GM12801 (cell line): ENCODE measurements around the gene MAN1C1.

Experiments used
- TF ChIP-seq, protein P1 (sequence below): IDR thresholded peaks from one replicate; pipeline ENCODE4 v1.5.1; 2011; ENCODE audit warnings: control low read depth; ENCODE audit not compliant: insufficient read length; ENCODE audit errors: extremely low read depth

Gene MAN1C1

DNA sequence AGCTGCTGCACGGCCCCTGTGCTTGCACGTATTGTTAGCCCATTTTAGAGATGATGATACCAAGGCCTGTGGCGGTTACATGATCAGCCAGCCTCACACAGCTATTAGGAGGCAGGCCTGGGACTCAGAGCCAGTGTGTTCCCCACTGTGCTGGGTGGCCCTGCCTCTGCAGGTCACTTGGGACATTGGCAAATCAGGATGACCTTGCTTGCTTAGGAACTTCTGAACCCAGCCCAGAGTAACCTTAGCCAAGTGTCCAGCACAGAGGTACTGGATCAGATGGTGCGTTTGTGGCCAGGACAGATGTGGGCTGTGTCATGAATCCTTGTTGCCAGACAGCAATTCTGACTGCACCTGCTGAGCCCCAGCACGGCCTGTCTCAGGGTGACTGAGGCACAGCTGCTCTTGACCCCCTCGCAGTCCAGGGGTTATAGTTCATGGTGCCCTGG lies 45.0 kb upstream of the MAN1C1 start:
- TF ChIP-seq, protein P1, sequence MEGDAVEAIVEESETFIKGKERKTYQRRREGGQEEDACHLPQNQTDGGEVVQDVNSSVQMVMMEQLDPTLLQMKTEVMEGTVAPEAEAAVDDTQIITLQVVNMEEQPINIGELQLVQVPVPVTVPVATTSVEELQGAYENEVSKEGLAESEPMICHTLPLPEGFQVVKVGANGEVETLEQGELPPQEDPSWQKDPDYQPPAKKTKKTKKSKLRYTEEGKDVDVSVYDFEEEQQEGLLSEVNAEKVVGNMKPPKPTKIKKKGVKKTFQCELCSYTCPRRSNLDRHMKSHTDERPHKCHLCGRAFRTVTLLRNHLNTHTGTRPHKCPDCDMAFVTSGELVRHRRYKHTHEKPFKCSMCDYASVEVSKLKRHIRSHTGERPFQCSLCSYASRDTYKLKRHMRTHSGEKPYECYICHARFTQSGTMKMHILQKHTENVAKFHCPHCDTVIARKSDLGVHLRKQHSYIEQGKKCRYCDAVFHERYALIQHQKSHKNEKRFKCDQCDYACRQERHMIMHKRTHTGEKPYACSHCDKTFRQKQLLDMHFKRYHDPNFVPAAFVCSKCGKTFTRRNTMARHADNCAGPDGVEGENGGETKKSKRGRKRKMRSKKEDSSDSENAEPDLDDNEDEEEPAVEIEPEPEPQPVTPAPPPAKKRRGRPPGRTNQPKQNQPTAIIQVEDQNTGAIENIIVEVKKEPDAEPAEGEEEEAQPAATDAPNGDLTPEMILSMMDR, result no peak

DNA sequence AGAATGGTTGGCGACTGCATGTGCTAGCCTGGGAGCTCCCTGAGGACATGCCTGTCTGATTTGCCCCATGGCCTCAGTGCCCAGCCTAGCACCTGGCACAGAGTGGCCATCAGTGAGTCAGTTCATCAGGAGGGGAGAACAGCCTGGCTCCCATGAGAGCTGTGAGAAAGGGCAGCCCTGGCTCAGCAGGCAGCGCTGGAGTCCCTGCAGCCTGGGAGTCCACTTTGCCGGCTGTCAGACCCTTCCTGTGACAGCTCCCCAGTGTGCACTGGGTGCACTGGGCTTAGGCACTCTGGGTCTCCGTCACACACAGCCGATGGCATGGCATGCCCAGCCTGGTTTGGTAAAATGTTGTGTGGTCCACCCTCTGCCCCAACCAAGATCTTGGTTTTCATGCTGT lies 44.5 kb upstream of the MAN1C1 start:
- TF ChIP-seq, protein P1, result no peak

DNA sequence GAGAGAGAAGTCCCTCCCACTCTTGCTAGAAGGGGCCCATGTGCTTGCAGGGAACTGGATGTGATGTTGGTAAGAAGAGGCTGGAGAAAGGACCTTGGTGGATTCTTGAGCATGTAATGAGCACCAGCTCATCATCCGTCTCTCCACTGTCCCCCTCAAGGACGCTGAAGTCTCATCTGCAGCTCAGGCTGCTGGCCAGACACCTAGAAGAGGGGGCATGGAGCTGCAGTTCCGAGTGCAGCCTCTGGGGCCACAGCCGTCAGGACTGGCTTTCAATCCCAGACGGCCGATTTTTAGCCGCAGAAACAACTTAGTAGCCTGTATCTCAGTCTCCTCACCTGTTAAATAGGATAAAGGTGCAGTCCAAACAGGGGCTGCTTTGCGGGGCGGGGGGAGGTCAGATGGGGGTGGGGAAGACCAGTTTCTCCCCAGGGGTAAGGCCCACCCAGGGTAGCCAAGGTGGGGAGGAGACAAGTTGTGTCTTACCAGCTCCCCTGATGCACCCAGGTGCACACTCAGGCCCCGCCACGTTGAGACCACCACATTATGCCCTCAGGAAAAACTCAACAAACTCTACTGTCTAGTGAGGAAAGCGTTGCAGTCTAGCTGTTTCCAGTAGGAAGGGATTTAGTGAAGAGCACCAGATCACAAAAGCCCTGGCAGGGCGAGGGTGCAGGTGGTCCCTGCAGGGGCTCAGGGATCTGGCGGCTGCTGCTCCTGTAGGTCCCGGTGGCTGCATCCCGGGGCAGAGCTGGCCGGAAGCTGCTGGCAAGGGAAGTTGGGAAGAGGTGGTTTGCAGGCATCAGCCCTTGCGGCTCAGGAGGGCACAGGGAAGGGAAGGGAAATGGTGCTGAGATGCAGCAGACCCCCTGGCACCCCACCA lies 43.6 kb upstream of the MAN1C1 start:
- TF ChIP-seq, protein P1, result no peak

DNA sequence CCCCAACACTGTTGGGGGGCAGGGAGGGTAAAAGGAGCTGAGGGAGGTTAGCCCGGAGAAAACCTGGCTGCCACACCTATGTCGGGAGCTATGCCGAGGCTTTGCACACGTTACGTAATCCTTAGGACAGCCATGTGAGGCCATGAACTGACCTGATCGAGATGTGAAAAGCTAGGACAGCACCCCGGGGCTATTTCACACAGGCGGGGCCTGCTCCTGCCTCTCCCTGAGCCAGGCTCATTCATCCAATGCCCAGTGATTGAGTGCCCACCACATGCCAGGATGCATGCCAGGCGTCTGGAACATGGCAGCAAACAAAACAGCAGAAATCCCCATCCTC lies 43.0 kb upstream of the MAN1C1 start:
- TF ChIP-seq, protein P1, result no peak

DNA sequence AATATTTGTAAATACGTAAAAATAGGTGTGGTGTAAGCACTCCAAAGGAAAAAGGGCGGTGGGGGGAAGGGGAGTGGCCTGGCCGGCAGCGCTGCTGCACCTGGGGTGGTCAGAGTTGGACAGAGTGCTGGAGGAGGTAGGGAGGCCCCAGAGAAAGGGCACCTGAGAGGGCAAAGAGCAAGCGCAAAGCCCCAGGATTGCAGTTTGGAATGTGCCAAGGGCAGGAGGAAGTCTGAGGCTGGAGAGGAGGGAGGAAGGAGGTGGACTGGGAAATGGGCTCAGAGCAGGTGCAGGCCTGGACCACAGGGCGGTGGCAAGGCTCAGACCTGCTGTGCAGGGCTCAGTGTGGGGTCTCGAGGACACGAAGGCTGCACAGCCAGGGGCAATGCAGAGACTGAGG lies 42.6 kb upstream of the MAN1C1 start:
- TF ChIP-seq, protein P1, result no peak

DNA sequence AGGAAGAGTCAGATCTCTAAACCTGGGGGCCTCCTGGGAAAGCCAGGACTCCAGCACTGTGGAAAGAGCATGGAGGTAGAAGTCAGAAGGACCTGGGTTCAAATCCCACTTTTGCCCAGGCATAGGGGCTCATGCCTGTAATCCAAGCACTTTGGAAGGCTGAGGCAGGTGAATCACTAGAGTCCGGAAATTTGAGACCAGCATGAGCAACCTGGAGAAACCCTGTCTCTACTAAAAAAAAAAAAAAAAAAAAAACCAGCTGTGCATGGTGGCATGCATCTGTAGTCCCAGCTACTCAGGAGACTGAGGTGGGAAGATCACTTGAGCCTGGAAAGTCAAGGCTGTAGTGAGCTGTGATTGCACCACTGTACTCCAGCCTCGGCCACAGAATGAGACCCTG lies 41.4 kb upstream of the MAN1C1 start:
- TF ChIP-seq, protein P1, result no peak

DNA sequence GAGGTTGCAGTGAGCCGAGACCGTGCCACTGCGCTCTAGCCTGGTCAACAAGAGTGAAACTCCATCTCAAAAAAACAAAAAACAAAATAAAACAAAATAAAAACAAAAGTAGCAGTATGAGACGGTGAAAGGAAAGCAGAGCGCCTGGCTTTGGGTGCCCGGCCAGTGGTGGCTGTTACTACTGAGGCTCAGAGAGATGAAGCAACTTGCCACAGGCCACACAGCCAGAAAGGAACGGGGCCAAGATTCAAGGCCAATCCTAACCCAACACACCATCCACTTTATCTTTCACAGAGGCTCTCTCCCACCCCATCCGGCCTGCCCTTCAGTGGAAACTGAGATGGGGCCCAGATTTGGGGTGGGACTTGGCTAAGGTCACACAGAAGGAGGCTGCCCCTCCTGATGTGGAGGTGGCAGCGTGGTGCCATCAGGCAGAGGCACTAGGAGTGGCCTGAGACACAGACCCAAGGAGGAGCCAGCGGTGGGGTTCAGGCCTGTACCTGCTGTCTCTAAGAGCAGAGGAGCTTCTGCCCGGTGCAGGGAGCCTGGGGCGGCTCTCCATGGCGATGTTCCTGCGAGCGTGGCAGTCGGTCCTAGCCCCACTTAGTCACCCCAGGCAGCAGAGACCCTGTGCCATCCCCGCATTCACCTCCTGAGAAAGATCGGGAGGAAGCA lies 40.0 kb upstream of the MAN1C1 start:
- TF ChIP-seq, protein P1, result no peak
